Cardiac fibroblast (primary cell): ENCODE results near the gene HCRTR2.
A peak's percentile ranks its signal among the peaks of the same experiment; 100 is the strongest.
"Not testable (repeated sequence)": the region's sequence is repeated elsewhere in the genome, so short reads cannot be mapped to it uniquely, and the experiment has no call there.

Experiments used
- DNase-seq, 2 donors: peaks; one replicate each; pipeline versions ENCODE4 v3.0.0 to v3.0.0-alpha.2; 2010; ENCODE audit warnings: low read depth in 2 of 2
- H3K4me3 ChIP-seq, 2 donors: replicated peaks in 1 of 2; 1 replicate in 1 of 2; 2 replicates in 1 of 2; pipeline ENCODE4 v1.5.1; 2011; ENCODE audit warnings: low read depth in 2 of 2, low read length in 2 of 2, mild to moderate bottlenecking in 2 of 2, moderate library complexity in 1 of 2
- TF ChIP-seq, protein P1 (sequence below): IDR thresholded peaks from one replicate; pipeline ENCODE4 v1.5.1; 2011; ENCODE audit warnings: low read depth, mild to moderate bottlenecking, low read length, inconsistent platforms

Gene HCRTR2

DNA sequence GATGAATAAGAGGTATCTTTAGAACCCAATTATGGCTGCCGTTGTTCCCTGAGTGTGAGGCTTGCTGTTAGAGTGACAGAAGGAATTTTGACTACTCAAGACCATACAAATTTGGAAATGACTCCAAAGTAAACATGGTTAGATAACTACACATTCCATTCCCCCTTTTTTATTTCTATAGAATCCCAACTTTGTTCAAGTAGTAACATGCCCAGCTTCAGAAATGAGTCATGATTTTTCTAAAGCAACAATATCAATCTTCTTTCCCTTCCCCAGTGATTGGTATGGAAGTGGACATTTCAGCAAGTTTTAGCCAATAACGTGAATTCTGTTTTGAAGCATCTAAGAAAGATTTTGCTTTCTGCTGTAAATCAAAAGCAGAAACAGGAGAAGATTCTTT lies 37.8 kb downstream of the HCRTR2 start:
- DNase-seq: peak; percentile 0 to 5
- H3K4me3 ChIP-seq: no peak overlapping the region
- TF ChIP-seq, protein P1, sequence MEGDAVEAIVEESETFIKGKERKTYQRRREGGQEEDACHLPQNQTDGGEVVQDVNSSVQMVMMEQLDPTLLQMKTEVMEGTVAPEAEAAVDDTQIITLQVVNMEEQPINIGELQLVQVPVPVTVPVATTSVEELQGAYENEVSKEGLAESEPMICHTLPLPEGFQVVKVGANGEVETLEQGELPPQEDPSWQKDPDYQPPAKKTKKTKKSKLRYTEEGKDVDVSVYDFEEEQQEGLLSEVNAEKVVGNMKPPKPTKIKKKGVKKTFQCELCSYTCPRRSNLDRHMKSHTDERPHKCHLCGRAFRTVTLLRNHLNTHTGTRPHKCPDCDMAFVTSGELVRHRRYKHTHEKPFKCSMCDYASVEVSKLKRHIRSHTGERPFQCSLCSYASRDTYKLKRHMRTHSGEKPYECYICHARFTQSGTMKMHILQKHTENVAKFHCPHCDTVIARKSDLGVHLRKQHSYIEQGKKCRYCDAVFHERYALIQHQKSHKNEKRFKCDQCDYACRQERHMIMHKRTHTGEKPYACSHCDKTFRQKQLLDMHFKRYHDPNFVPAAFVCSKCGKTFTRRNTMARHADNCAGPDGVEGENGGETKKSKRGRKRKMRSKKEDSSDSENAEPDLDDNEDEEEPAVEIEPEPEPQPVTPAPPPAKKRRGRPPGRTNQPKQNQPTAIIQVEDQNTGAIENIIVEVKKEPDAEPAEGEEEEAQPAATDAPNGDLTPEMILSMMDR: no peak

DNA sequence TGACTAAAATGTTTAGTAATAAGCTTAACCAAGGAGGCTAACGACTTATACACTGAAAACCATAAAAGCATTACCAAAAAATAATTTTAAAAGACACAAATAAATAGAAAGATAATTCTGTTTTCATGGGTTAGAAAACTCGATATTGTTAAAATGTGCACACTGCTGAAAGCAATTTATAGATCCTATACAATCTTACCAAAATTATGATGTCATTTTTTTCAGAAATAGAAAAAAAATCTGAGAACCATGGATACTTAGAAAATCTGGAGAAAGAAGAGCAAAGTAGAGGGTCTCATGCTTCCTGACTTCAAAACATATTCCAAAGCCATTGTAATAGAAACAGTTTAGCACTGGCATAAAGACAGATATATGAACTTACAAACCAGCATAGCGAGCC lies 46.6 kb downstream of the HCRTR2 start:
- DNase-seq: no peak
- H3K4me3 ChIP-seq: no peak overlapping the region
- TF ChIP-seq, protein P1: no peak

DNA sequence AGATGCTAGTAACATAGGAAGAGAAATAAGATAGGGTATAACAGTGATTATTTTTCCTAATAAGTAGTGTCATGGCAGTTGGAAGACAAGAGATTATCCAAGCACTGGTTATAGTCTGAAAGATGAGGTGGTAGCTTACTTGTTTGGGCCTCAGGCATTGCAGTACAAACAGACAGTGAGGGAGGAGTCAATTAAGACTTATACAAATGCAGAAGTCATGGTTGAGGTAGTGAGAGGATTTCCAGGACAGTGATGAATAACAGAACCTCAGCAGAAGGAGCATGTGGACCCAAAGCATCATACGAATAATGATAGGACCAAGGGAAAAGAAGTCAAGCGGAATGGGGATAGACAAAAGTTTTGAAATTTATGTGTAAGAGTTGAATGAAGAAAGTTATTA lies 53.5 kb downstream of the HCRTR2 start:
- DNase-seq: no peak
- TF ChIP-seq, protein P1: no peak
- H3K4me3 ChIP-seq: no peak overlapping the region

DNA sequence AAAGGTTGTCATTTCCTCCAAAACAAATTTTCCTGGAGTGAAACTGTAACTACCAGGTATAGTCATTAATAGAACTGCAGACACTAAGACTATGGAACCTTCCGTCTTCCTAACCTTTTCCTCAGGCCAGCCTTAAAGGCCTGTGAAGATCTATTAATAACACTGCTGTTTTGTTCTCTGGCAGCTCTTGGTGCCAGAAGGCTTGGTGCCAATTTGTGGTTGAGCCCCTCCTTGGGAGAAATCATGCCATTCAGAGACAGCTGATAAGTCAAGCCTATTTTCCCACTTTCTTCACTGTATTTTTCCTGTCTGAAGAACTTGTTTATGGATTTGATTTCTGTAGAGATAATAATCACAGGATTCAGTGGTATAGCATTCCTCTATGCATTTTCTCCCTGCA lies 64.8 kb downstream of the HCRTR2 start:
- DNase-seq: peak in 1 of 2 donors; percentile 58
- H3K4me3 ChIP-seq: no peak overlapping the region
- TF ChIP-seq, protein P1: no peak

DNA sequence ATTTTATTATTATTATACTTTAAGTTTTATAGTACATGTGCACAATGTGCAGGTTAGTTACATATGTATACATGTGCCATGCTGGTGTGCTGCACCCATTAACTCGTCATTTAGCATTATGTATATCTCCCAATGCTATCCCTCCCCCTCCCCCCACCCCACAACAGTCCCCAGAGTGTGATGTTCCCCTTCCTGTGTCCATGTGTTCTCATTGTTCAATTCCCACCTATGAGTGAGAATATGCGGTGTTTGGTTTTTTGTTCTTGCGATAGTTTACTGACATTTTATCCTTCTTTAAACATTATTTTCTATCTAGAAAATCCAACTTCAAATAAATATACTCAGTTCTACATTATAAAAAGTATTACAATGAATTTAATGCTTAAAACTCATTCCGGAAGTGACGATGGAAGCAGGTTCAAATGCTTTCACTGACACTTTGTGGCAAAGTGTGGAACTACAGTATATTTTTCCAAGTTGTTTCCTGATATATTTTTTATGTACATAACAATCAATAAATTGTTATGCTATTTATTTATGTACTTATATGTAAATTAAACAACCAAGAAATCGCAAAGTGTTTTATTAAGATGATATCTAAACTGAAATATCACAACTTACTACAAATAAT lies 66.8 kb downstream of the HCRTR2 start:
- TF ChIP-seq, protein P1: peak; percentile 32
- peak; percentile 26 to 43 for DNase-seq
- not testable (repeated sequence) for H3K4me3 ChIP-seq

DNA sequence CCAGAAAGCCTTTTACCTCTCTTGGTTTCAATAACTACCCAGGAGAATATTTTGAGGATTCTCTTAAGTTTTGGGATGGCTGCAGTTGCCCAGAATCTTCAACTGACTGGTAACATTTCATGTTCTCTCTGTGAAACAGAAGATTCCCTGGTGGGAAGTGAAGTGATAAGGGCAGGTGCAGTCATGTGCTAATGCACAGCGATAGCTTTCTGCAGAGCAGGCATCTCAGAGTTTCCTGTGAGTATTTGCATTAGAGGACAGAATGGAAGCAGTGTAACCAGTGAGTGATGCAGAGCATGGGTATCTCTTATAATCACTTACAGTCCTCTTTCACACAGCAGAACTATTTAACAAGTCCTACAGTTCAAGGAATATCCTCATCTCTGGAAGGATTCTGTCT lies 76.1 kb downstream of the HCRTR2 start:
- no peak overlapping the region for H3K4me3 ChIP-seq
- no peak for DNase-seq
- TF ChIP-seq, protein P1: no peak

DNA sequence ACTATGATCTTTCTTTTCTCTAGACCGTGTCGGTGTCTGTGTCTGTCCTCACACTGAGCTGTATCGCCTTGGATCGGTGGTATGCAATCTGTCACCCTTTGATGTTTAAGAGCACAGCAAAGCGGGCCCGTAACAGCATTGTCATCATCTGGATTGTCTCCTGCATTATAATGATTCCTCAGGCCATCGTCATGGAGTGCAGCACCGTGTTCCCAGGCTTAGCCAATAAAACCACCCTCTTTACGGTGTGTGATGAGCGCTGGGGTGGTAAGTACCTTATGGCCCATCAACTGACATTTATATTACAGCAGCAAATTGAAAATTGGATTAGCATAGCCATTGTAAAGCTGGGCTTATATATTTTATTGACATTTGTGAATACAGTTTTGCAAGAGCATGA lies 80.8 kb downstream of the HCRTR2 start:
- TF ChIP-seq, protein P1: no peak
- no peak overlapping the region for H3K4me3 ChIP-seq
- no peak for DNase-seq
